SK-N-MC (cell line): ENCODE results near the gene FBXO15.

Experiments
- EZH2 ChIP-seq: fragments of 200-600 bp; sonication (generic); IDR thresholded peaks from one replicate; pipeline ENCODE4 v1.6.1; 2017; ENCODE audit warnings: antibody characterized with exemption
- FOXP2 ChIP-seq: optimal IDR thresholded peaks from 2 replicates; pipeline ENCODE3; 2011; ENCODE audit warnings: mild to moderate bottlenecking, moderate library complexity; ENCODE audit not compliant: insufficient read depth; ENCODE audit errors: extremely low read length, control extremely low read depth

- TF ChIP-seq EZH2, result no peak
- TF ChIP-seq FOXP2, result no peak
Observed at GRCh38 chr18:74152270-74152669, 4.6 kb upstream of the FBXO15 start.
